Superior temporal gyrus (tissue), 1 donor: Measurements from ENCODE around the gene BHLHE23.
"Not testable (repeated sequence)": the region's sequence is repeated elsewhere in the genome, so short reads cannot be mapped to it uniquely, and the experiment has no call there.

Experiments
- DNase-seq: peaks from one replicate; pipeline ENCODE4 v3.0.0-alpha.2; 2016; ENCODE audit errors: extremely low spot score

BHLHE23 gene

DNA sequence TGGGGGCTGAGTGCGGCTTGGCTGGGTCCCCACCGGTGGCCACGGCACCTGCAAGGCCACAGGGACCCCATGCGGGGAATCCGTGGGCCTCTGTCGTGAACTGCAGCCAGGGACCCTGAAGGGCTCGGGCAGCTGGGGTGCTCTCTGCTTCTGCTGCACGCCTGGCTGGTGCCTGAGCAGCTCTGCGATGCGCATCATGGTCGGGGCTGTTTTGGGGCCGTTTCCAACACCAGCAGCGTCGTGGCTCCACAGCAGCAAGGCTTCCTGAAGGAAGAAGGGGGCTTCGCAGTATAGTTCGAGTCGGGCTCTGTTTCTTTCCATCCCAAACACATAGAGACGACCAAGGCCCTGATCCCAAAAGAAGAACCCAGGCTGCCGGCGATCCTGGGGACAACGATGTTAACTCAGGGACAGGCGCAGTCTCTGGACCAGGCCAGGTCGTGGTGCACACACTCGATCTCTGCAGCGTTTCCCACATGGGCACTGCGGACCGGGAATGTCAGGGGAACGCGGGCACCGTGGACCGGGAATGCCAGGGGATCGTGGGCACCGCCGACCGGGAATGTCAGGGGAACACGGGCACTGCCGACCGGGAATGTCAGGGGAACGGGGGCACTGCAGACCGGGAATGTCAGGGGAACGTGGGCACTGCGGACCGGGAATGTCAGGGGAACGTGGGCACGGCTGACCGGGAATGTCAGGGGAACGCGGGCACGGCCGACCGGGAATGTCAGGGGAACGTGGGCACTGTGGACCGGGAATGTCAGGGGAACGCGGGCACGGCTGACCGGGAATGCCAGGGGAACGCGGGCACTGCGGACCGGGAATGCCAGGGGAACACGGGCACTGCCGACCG is 36.8 kb upstream of the BHLHE23 start:
- no peak for DNase-seq

DNA sequence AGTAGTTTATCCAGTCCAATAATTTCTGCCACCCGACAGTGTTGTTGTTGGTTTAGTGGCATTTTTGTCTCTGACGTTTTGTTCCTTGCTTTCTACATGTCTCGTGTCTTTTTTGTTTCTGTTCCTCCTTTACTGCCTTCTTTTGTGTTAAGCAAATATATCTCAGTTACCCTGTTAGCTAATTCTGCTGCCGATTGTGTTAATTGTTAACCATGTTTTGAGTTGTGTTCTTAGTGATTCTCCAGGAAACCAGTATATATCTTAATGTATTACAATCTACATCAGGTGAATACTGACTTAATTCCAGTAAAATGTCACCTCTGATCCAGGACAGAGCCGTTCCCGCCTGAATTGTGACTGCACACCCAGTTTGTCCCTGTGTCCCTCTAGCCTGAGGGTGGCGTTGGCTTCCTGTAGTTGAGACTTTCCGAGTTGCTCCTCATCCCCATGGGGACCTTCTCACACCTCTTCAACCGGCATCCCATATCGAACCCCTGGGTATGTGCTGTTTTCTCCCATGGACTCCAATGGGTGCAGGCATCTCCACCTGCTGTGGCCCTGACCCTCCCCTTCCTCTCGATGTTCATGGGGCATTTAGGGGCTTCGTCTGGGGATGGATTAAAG is 35.8 kb upstream of the BHLHE23 start:
- DNase-seq, result no peak

DNA sequence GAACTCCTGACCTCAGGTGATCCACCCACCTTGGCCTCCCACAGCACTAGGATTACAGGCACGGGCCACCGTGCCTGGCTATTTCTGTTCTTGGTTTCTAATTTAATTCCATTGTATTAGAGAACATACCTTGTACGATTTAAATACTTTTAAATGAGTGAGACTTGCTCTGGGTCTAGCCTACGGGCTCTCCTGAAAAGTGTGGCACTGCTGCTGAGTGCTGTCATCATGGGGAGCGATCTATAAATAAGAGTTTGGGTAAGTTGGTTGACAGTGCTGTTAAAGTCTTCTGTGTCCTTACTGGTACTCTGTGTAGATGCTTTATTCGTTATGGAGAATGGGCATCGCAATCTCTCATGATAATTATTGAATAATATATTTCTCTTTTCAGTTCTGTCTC is 35.0 kb upstream of the BHLHE23 start:
- no peak for DNase-seq

DNA sequence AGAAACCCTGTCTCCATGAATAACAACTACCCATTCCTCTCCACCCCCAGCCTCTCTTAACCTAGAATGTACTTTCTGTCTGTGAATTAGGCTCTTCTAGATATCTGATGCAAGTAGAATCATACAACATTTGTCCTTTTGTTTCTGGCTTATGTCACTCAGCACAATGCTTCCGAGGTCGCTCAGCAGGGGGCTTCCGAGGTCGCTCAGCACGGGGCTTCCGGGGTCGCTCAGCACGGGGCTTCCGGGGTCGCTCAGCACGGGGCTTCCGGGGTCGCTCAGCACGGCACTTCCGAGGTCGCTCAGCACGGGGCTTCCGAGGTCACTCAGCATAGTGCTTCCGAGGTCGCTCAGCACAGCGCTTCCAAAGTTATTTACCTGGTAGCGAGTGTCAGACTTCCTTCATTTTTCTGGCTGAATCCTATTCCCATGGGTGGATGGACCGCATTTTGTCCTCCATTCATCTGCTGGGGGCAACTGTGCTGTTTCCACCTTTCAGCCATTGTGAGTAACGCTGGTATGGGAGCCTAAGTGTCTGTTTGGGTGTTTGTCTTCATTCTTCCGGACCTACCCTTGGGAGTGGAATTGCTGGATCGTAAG is 31.0 kb upstream of the BHLHE23 start:
- DNase-seq, result no peak

DNA sequence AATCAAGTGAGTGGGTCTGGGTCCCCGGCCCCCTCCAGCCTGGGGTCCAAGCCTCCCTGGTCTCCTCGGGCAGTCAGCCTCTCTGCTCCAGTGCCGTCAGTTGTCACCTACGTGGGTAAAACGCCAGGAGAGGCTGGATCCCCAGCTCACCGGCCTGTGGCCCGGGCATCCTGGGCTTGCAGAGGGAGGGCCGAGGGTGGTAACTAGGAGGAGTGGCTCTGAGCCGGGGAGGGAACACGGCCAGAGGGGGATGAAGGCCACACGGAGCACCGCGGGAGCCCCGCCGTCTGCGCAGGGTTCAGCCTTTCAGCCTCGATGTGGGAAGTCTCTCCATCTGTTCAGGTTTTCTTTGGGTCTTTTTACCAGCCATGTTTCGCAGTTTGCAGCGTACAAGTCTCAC is 29.5 kb upstream of the BHLHE23 start:
- no peak for DNase-seq

DNA sequence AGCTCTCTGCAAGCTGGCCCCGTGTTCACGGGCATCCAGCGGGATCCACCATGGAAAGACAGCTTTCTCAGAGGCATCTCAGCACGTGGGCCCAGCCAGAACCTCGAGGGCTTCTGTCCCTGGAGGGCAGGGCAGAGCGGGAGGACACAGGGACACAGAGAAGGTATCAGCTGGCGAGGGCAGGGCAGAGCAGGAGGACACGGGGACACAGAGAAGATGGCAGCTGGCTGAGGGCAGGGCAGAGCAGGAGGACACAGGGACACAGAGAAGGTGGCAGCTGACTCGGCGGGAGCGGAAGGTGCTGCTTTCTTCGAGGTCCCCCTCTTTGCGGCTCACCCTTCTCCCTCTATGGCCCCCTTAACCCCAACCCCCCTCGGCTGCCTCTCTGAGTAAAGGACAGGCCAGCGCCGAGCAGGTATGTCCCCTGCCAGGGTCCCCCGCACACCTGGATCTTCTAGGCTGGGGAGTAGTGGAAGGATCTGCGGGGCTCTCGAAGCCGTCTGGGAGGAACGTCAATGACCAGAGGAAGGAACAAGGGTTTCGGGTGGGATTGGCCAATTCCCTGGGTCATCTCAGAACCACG is 28.9 kb upstream of the BHLHE23 start:
- DNase-seq, result no peak

DNA sequence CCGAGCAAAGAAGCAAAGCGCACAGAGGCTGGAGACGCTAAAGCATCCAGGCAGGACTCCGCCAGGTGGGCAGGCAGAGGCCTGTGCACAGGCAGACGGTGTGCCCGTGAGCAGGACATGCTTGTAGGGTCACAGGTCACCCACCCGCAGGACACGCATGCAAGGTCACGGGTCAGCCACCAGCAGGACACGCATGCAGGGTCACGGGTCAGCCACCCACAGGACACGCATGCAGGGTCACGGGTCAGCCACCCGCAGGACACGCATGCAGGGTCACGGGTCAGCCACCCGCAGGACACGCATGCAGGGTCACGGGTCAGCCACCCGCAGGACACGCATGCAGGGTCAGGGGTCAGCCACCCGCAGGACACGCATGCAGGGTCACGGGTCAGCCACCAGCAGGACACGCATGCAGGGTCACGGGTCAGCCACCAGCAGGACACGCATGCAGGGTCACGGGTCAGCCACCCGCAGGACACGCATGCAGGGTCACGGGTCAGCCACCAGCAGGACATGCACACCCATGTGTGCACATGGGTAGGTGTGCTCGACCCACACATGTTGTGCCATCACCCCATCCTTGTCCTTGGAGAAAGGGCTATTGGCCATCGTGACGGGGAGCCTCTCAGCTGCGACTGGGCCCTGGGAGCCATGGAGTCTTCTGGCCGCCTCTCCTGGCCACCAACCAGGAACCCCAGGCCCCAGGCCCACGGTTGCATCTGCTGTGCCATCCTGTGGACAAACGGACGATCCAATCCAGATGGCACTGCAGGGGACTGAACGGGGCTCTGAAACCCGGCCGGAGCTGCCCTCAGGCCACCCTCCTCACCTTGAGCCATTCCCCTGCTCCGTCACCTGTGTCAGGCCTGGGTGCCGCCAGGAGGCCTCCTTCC is 28.2 kb upstream of the BHLHE23 start:
- not testable (repeated sequence) for DNase-seq

DNA sequence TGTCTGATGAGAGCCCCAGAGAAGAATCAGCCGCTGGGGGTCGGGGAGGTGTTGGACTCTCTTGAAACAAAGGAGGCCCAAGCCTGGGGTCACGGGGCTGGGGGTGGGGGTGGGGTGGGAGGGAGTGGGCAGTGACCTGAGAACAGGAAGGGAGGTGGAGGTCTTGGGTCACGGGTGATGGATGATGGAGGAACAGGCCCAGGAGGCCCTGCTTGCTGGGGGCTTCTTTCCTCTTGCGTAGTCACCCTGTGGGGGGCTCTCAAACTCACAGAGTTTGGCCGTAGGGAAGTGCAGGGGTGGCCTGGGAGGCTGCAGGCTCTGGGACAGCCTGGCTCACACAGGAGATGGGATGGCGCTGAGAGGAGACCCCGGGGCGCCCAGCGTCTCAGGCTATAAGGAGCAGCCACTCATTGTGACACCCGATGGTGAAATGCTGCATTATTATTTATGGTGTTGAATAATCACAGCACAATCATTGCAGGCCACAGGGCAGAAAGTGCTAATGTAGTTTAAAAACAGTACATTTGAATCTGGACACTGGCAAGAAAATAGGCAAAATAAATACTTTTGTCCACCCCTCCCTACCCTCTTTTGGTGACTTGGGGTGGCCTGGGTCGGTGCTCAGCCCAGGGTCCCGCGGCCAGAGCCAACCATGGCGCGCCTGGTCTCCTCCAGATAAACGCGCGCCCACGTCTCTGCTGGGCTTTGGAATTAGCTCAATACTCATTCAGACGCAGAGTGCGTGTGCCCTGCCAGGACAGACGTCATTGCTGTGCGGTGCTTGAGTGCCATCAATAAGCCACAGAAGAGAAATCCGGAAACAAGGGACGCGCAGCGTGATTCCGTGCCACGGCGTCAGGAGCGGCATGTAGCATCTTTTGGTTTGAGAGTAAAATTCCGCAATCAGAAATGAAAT is 27.3 kb upstream of the BHLHE23 start:
- DNase-seq, result no peak

DNA sequence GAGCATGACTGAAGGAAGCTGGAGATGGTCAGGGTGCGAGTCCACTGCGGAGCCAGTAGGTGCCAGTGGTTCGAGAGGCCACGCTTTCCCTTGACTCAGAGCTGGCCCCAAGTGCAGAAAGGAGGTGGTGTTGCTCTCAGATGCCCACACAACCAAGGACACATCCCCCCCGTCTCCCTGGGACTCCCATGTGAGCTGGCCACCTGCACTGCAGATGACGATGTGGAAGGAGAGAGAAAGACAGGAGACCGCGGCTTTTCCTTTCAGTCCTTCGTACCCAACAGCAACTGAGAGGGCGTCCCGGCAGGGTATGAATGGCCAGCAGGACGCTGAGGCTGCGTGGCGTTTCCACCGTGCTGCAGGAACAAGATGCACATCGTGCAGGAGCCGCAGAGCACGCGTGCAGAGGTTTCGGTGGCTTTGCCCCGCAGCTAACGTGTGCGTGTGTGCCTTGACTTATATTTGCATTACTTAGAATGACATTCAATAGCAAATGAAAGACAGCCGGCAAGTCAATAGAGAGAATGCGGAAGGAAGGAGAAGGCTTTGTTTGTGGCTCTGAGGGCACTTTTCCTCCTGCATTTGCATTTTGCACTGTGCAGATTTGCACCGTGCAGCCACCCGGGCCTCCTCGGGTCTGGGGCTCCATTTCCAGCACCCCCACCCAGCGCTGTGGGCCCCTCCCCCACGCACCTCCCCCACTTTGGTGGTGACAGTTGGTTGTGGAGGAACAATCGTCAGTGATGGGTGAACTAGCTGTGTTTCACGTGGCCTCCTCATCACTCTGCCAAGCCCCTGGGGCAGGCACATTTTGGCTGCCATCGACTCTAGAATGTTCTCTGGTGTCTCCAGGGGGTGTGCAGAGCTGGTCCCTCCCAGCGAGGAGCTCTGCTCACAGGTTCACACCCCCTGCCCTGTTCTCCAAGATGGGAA is 26.4 kb upstream of the BHLHE23 start:
- no peak for DNase-seq

DNA sequence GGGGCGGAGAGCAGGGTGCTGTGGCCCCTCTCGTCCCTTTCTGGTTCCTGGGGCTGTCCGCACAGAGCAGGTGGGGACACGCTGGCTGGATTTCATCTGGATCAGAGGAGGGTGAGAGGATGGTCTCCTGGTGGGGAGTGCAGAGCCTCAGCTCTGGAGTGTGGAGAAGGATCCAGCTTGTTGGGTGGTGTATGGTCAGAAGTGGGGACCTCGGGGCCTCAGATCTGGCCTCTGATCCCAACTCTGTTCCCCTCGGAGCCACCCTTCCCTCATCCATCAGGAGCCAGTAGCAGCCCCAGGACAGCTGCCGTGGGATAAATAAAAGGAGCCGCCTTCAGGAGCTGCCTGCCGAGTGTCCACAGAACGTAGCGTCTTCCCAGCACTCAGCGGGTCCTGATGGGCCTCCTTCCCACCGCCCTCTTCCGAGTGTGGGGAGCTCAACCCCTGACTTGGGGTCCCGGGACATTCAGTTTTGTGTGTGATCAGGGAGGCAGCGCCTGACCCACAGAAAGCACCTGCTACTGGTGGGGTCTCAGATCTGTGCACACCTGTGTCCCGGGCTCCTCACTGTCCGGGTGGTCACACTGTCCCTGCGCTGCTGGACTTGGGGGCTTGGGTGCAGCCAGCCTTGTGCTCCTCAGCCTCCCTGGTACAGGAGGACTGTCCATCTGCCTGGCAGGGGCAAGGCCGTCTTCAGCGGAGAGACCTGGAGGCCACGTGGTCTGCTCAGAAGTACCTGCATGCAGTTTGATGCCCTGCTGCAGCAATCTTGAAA is 25.4 kb upstream of the BHLHE23 start:
- DNase-seq, result no peak

DNA sequence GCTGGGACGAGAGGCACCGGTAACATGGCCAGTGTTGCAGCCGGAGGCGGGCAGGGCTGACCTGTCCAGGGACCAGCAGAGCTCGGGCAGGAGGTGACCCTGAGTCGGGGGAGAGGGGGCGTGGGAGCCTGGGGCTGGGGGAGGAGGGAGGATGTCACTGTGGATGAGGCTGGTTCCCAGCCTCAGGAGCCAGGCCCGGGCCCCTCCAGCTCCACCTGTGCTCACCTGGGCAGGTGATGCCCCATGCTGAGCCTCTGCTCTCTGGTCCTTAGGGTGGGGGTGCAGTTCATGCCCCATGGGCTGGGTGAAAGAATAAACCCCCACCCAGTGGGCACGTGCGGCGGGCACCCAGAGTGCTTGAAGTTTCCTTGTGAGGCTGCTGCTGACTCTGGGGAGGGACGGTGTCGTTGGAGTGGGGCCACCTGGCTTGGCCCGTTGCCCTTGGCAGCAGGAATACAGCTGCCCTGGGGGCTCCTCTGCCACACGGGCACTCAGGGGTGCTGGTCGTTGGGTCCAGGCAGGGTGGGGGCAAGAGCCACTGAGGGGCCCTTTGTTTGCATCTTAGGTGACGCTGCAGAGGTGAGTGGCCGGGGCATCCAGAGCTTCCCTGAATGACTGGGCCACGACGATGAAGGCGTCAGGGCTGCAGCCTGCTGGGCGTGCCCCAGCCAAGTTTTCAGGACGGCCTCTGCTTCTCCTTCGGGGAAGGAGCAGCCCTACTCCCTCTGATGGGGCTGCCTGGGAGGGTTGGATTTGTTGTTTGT is 24.7 kb upstream of the BHLHE23 start:
- no peak for DNase-seq

DNA sequence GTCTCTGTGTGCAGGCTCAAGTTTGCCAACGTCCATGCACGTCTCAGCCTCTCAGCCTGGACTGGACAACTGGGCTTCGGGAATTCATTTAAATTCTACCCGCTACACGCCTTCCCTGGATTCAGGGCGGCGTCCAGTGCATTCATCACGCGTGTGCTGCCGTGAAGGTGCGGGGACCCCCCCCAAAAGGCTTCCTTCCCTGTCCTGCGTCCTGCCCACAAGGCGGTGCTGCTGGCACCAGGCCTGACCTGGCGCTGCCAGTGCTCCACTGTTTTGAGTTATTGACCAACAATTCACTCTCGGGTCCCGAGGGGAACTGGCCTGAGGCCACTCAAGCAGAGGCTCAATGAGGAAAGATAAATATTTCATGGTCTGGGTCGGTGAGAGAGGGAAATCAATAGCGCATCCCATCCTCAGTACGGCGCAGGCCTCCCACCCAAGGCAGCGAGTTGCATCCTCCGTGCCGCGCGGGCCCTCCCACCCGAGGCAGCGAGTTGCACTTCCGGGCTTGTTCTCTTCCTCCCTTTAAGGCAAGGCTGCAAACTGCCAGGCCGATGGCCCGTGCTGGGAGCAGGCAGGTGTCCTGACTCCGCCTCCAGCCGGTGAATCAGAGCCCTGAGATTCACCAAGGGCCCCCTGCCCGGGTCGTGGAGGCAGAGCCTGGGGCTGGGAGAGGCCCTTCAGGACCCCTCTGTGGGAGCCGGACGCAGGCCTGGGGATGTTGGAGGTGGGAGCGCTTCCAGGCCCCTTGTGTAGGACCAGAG is 22.8 kb upstream of the BHLHE23 start:
- no peak for DNase-seq

DNA sequence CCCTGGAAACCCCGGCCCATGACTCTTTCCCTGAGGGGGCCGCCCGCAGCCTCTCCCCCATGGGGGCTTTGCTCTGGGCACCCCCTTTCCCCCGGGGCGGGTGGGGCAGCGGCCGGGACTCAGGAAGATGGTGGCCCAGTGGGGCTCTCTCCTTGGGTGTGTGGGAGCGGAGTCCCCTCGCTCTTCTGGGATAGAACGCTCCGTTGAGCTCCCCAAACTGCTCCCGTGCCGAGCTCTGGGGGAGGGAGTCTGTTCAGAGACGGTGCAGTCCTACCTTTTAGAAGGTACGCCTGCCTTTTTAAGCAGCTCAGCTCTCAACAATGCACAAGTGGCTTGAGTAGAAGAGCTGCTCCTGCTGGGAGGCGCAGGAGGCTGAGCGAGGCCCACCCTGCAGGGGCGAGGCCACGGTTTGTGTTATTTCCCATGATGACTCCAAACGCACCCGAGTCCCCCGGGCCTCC is 21.7 kb upstream of the BHLHE23 start:
- no peak for DNase-seq

DNA sequence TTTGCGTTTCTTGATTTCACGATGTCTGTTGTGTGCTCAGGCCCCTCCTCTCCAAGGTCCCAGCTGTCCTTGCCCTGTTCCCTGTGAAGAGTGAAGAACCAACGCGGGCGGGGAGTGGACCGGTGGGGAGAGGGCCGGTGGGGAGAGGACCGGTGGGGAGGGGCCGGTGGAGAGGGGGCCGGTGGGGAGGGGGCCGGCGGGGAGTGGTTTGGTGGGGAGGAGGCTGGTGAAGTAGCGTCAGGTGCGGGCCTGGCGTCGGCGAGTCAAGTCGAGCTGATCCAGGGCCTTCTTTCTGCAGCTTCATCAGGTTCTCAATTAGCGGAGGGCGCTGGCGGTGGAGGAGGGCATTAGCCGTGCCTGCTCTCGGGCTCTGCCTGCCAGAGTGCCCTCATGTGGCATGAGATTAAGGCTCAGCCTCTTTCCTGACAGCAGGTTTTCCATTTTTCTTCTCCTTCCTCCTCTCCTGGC is 21.2 kb upstream of the BHLHE23 start:
- DNase-seq, result no peak

DNA sequence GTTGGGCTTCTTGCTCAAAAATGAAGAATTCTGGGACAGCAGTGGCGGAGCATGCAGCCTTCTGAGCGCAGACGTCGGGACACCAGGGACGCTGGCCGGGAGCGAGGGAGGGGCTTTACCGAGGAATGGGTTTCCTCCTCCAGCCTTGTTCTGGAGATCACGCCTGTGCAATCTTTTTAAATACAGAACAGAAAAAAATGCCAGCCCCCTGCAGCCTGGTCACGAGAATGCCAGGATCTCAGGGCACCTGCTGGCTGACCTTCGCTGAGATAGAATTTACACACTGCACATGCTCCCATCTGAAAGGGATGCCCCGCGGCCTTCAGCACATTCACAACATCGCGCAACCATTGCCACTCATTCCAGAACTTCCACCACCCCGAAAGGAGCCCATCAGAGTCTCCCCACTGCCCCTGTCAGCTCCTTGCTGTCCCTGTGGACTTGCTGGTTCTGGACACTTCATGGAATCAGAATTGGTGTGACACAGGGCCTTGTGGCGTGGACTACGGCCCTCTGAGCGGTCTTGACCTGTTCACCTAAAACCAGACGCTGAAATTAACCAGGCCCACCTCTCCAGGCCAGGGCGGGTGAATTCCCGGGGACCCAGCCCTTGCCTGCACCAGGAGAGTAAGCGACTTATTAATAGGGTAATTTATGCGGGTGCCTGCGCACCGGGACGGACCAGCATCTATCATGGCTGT is 20.6 kb upstream of the BHLHE23 start:
- DNase-seq, result no peak

DNA sequence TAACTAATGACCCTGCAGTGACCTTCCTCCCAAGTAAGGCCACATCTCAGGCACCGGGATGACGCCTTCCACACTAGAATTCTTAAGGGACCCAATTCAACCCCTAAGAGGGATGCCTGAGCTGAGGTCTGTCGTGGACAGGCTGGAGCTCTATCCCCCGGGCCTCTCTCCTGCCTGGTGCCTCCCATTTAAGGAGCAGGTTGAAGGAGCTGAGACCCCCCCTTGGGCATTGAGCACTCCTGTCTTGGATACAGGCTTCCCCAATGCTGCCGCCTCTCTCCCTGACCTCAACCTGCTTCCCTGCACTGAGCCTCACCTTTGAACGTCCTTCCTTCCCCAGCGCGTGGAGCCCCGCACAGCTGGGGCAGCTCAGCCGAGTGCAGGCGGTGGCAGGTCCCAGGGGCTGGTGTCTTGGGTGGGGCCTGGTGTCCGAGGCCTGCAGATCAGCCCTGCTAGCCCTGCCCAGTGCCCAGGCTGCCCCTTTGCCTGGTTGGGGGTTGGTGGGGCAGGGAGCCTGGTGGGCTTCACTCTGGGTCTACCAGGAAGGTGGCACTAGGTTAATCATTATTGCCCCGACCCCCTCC is 19.9 kb upstream of the BHLHE23 start:
- no peak for DNase-seq
